ENCODE data around the gene GJA5. TPM values are rescaled to one million over a fixed set of nuclear protein-coding genes. Genes with fewer than 3 reads are reported as not detected.

GJA5 gene
- polyA plus RNA-seq, 1 experiment: 5.1 TPM

- ChIA-PET POLR2A (no interaction called here), CTCF (no interaction called here)
- TF ChIP-seq, protein P1, sequence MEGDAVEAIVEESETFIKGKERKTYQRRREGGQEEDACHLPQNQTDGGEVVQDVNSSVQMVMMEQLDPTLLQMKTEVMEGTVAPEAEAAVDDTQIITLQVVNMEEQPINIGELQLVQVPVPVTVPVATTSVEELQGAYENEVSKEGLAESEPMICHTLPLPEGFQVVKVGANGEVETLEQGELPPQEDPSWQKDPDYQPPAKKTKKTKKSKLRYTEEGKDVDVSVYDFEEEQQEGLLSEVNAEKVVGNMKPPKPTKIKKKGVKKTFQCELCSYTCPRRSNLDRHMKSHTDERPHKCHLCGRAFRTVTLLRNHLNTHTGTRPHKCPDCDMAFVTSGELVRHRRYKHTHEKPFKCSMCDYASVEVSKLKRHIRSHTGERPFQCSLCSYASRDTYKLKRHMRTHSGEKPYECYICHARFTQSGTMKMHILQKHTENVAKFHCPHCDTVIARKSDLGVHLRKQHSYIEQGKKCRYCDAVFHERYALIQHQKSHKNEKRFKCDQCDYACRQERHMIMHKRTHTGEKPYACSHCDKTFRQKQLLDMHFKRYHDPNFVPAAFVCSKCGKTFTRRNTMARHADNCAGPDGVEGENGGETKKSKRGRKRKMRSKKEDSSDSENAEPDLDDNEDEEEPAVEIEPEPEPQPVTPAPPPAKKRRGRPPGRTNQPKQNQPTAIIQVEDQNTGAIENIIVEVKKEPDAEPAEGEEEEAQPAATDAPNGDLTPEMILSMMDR (IDR thresholded peaks at IDR 0.05; ENCODE audit: insufficient read depth, low read depth, low read length): no peak
- H3K27me3 ChIP-seq (ENCODE audit: control insufficient read depth, insufficient read depth, low read length): no peaks in the 10 kb centered on the region
- H3K36me3 ChIP-seq (ENCODE audit: control insufficient read depth, insufficient read depth, low read length): no peaks in the 10 kb centered on the region
- H3K4me3 ChIP-seq (ENCODE audit: low read depth, low read length): no peak overlapping the region
- DNase-seq (ENCODE audit: low read depth): no peak
Observed at GRCh38 chr1:147741065-147741464, 19.3 kb downstream of the GJA5 start.

DNA sequence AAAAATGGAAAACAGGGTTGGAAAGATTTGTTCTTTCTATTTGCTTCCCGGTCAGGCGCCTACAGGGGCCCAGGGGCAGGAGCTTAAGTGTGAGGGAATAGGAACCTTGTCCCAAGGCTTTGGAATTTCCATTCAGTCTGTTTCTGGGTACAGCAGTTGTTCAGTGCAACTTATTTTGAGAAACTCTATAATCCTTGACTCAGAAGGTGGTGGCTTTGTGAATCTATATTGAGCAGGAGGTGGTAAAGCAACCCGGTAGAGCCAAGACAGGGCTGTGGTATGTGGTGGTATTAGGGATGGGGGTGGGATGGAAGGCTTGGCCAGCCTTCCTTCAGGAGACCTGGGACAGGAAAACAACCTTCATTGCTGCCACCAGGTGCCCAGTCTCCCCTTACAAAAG is 20.0 kb downstream of the GJA5 start:
- no peaks in the 10 kb centered on the region for H3K36me3 ChIP-seq (ENCODE audit: control insufficient read depth, insufficient read depth, low read length)
- ChIA-PET CTCF (interaction anchor here (0.9 kb wide), 1 partner anchor 81 kb away, joined by 3 read pairs; no protein-coding TSS in a partner anchor), POLR2A (no interaction called here)
- DNase-seq (ENCODE audit: low read depth): no peak
- no peak overlapping the region for H3K4me3 ChIP-seq (ENCODE audit: low read depth, low read length)
- no peaks in the 10 kb centered on the region for H3K27me3 ChIP-seq (ENCODE audit: control insufficient read depth, insufficient read depth, low read length)
- TF ChIP-seq, protein P1 (IDR thresholded peaks at IDR 0.05; ENCODE audit: insufficient read depth, low read depth, low read length): no peak

DNA sequence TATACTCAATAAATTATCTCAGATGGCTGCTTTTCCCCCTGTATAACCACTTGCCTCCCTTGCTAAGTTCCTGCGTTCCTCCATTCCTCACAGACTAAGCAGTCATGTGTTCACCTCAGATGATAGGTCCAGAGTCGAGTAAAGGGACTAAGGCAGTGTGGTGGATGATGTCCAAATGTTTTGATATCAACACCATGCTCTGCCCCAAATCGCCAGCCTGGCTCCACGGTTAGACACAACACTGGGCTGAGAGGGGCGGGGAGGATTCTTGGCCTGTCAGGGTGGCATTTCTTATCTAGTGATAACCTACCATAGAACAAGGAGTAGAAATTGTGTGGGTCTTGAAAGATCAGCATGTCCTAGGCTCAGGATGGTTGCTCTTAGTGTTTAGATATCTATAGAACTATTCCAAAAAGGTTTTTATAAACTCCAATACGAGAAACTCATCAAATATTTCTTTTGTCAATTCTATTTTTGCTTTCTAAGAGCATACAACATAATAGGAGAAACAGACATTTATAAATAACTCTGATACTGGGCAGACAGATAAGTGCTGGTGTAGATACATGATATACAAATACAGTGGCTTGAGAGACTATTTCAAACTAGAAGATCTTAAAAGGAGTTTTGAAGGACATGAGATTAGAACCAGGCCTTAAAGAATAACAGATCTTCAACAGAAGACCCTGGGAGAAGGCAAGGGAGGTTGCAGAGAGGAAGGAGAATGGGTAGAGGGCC is 21.5 kb downstream of the GJA5 start:
- no peak for DNase-seq (ENCODE audit: low read depth)
- no peaks in the 10 kb centered on the region for H3K27me3 ChIP-seq (ENCODE audit: control insufficient read depth, insufficient read depth, low read length)
- H3K36me3 ChIP-seq (ENCODE audit: control insufficient read depth, insufficient read depth, low read length): no peaks in the 10 kb centered on the region
- ChIA-PET CTCF (no interaction called here), POLR2A (no interaction called here)
- H3K4me3 ChIP-seq (ENCODE audit: low read depth, low read length): no peak overlapping the region
- TF ChIP-seq, protein P1 (IDR thresholded peaks at IDR 0.05; ENCODE audit: insufficient read depth, low read depth, low read length): no peak

DNA sequence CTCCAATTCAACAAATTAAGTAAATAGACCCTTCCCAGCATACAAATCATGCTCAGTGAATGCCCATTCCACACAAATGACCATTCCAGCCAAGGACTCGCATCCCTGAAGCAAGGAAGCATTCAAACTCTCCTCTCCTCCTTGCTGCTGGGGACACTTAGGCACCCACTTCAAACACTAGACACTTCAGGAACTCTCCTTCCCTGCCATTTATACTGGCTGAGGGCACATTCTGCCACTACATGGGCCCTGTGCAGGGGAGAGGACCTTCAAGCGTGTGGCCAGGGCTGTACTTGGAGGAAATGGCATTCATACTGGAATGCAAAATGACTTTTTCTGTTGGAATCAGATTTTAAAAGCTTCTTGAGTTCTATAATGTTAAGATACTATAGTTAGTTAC is 22.3 kb downstream of the GJA5 start:
- POLR2A ChIA-PET: no interaction called here
- no peak for DNase-seq (ENCODE audit: low read depth)
- TF ChIP-seq, protein P1 (IDR thresholded peaks at IDR 0.05; ENCODE audit: insufficient read depth, low read depth, low read length): no peak
- Histone ChIP-seq H3K27me3 (ENCODE audit: control insufficient read depth, insufficient read depth, low read length) (no peaks in the 10 kb centered on the region), H3K4me3 (ENCODE audit: low read depth, low read length) (no peak overlapping the region), H3K36me3 (ENCODE audit: control insufficient read depth, insufficient read depth, low read length) (no peaks in the 10 kb centered on the region)
- CTCF ChIA-PET: no interaction called here

DNA sequence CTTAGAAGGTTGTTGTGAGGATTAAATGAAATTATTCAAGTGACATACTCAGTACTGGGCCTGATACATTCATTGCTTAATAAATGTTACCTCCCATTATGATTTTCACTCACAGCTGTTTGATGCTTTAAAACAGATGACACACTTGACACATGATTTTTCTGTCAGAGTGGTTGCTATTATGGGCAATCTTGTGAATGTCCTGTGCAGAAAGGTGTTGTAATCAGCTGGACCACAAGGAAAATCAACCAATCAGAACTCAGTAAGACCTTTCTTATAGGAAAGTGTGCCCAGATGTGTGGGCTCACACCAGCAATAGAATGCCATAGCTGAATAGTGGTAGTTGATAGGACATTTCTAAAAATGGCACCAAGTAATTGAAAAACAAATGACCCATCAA is 23.5 kb downstream of the GJA5 start:
- DNase-seq (ENCODE audit: low read depth): no peak
- ChIA-PET POLR2A (no interaction called here), CTCF (no interaction called here)
- Histone ChIP-seq H3K36me3 (ENCODE audit: control insufficient read depth, insufficient read depth, low read length) (no peaks in the 10 kb centered on the region), H3K27me3 (ENCODE audit: control insufficient read depth, insufficient read depth, low read length) (no peaks in the 10 kb centered on the region), H3K4me3 (ENCODE audit: low read depth, low read length) (no peak overlapping the region)
- TF ChIP-seq, protein P1 (IDR thresholded peaks at IDR 0.05; ENCODE audit: insufficient read depth, low read depth, low read length): no peak

Data from BJ (cell line).